Neuron (in vitro differentiated cells): ENCODE results near the gene NF1.
"Not testable (repeated sequence)": the region's sequence is repeated elsewhere in the genome, so short reads cannot be mapped to it uniquely, and the experiment has no call there.

ENCODE experiments used
- H2AFZ ChIP-seq: one replicate; pipeline ENCODE4 v1.6.1; 2013; ENCODE audit warnings: low read depth, mild to moderate bottlenecking, inconsistent platforms, low read length, moderate library complexity
- H3K27me3 ChIP-seq: one replicate; pipeline ENCODE4 v1.6.1; 2013; ENCODE audit warnings: low read length; ENCODE audit not compliant: insufficient read depth
- H3K36me3 ChIP-seq: one replicate; pipeline ENCODE4 v1.6.1; 2013; ENCODE audit warnings: low read length; ENCODE audit not compliant: insufficient read depth
- H3K4me1 ChIP-seq: one replicate; pipeline ENCODE4 v1.6.1; 2013; ENCODE audit warnings: low read length; ENCODE audit not compliant: insufficient read depth
- H3K4me3 ChIP-seq: 2 replicates; pipeline ENCODE4 v1.5.1; 2013; ENCODE audit warnings: mild to moderate bottlenecking, low read length, moderate library complexity
- H3K9me3 ChIP-seq: one replicate; pipeline ENCODE4 v1.6.1; 2013; ENCODE audit warnings: low read length

Gene NF1

GRCh38 chr17:31155208-31155810, 60.5 kb downstream of the NF1 start:
- H3K4me3 ChIP-seq = no peak overlapping the region
- H2AFZ ChIP-seq = no peak overlapping the region
- H3K9me3 ChIP-seq = no peaks in the 10 kb centered on the region
- no peaks in the 10 kb centered on the region for H3K27me3 ChIP-seq
- H3K36me3 ChIP-seq = peaks cover 34% of the 10 kb centered on the region
- H3K4me1 ChIP-seq = no peaks in the 10 kb centered on the region

GRCh38 chr17:31156326-31156725, 61.5 kb downstream of the NF1 start:
- peaks cover 38% of the 10 kb centered on the region for H3K36me3 ChIP-seq
- no peak overlapping the region for H3K4me3 ChIP-seq
- H3K27me3 ChIP-seq = no peaks in the 10 kb centered on the region
- no peaks in the 10 kb centered on the region for H3K9me3 ChIP-seq
- no peaks in the 10 kb centered on the region for H3K4me1 ChIP-seq
- no peak overlapping the region for H2AFZ ChIP-seq

GRCh38 chr17:31156864-31157263, 62.1 kb downstream of the NF1 start:
- H3K4me3 ChIP-seq, H2AFZ ChIP-seq, H3K27me3 ChIP-seq, H3K4me1 ChIP-seq, H3K9me3 ChIP-seq: not testable (repeated sequence)
- peaks cover 38% of the 10 kb centered on the region for H3K36me3 ChIP-seq

GRCh38 chr17:31158746-31159377, 64.1 kb downstream of the NF1 start:
- Histone ChIP-seq H2AFZ (no peak overlapping the region), H3K4me1 (no peaks in the 10 kb centered on the region), H3K9me3 (no peaks in the 10 kb centered on the region), H3K27me3 (no peaks in the 10 kb centered on the region), H3K36me3 (peaks cover 43% of the 10 kb centered on the region), H3K4me3 (no peak overlapping the region)

- no peak overlapping the region for H2AFZ ChIP-seq
- H3K27me3 ChIP-seq = no peaks in the 10 kb centered on the region
- peaks cover 39% of the 10 kb centered on the region for H3K36me3 ChIP-seq
- H3K4me3 ChIP-seq = no peak overlapping the region
- H3K4me1 ChIP-seq = no peaks in the 10 kb centered on the region
- no peaks in the 10 kb centered on the region for H3K9me3 ChIP-seq
Observed at GRCh38 chr17:31163091-31163781, 68.5 kb downstream of the NF1 start.

GRCh38 chr17:31167111-31167510, 72.3 kb downstream of the NF1 start:
- Histone ChIP-seq H3K36me3 (peaks cover 31% of the 10 kb centered on the region), H3K4me3 (no peak overlapping the region), H2AFZ (no peak overlapping the region), H3K27me3 (no peaks in the 10 kb centered on the region), H3K4me1 (no peaks in the 10 kb centered on the region), H3K9me3 (no peaks in the 10 kb centered on the region)

GRCh38 chr17:31171701-31172100, 76.9 kb downstream of the NF1 start:
- H3K9me3 ChIP-seq = peaks cover 5% of the 10 kb centered on the region
- H3K4me3 ChIP-seq = no peak overlapping the region
- no peak overlapping the region for H2AFZ ChIP-seq
- H3K27me3 ChIP-seq = no peaks in the 10 kb centered on the region
- no peaks in the 10 kb centered on the region for H3K4me1 ChIP-seq
- peaks cover 9% of the 10 kb centered on the region for H3K36me3 ChIP-seq

- peaks cover 9% of the 10 kb centered on the region for H3K9me3 ChIP-seq
Observed at GRCh38 chr17:31172388-31172787, 77.6 kb downstream of the NF1 start.

GRCh38 chr17:31174215-31174614, 79.4 kb downstream of the NF1 start:
- peaks cover 9% of the 10 kb centered on the region for H3K9me3 ChIP-seq
- H3K4me3 ChIP-seq = no peak overlapping the region
- peaks cover 11% of the 10 kb centered on the region for H3K36me3 ChIP-seq
- H3K4me1 ChIP-seq = no peaks in the 10 kb centered on the region
- H2AFZ ChIP-seq = no peak overlapping the region
- no peaks in the 10 kb centered on the region for H3K27me3 ChIP-seq

More at GRCh38 chr17:31172388-31172787, 77.6 kb downstream of the NF1 start:
- Histone ChIP-seq H3K27me3 (no peaks in the 10 kb centered on the region), H3K4me3 (no peak overlapping the region), H3K36me3 (peaks cover 13% of the 10 kb centered on the region), H3K4me1 (no peaks in the 10 kb centered on the region), H2AFZ (no peak overlapping the region)

GRCh38 chr17:31175237-31175636, 80.5 kb downstream of the NF1 start:
- Histone ChIP-seq H3K36me3 (peaks cover 10% of the 10 kb centered on the region), H3K9me3 (peaks cover 9% of the 10 kb centered on the region), H3K4me1 (no peaks in the 10 kb centered on the region), H3K27me3 (no peaks in the 10 kb centered on the region), H3K4me3 (no peak overlapping the region), H2AFZ (no peak overlapping the region)

- H3K4me3 ChIP-seq, H3K27me3 ChIP-seq, H3K4me1 ChIP-seq, H3K9me3 ChIP-seq, H3K36me3 ChIP-seq, H2AFZ ChIP-seq: not testable (repeated sequence)
Observed at GRCh38 chr17:31176143-31176542, 81.4 kb downstream of the NF1 start.

GRCh38 chr17:31178951-31179350, 84.2 kb downstream of the NF1 start:
- H3K27me3 ChIP-seq, H2AFZ ChIP-seq, H3K4me1 ChIP-seq, H3K4me3 ChIP-seq, H3K9me3 ChIP-seq: not testable (repeated sequence)
- peaks cover 23% of the 10 kb centered on the region for H3K36me3 ChIP-seq

- Histone ChIP-seq H2AFZ (no peak overlapping the region), H3K27me3 (no peaks in the 10 kb centered on the region), H3K4me1 (no peaks in the 10 kb centered on the region), H3K36me3 (peaks cover 3% of the 10 kb centered on the region), H3K9me3 (peaks cover 2% of the 10 kb centered on the region), H3K4me3 (no peak overlapping the region)
Observed at GRCh38 chr17:31195305-31195704, 100.5 kb downstream of the NF1 start.
